HCT116 (cell line): Measurements from ENCODE around the gene ENPP3.

Experiments used
- CEBPB ChIP-seq: IDR thresholded peaks from 2 replicates; pipeline ENCODE4 v1.6.1; 2012; ENCODE audit warnings: low read depth
- EZH2phosphoT487 ChIP-seq: fragments of 200-600 bp; IDR thresholded peaks from 2 replicates; pipeline ENCODE4 v1.6.1; 2018; ENCODE audit warnings: antibody characterized with exemption, borderline replicate concordance
- MAX ChIP-seq: IDR thresholded peaks from 2 replicates; pipeline ENCODE4 v1.6.1; 2012
- POLR2A ChIP-seq: IDR thresholded peaks from 2 replicates; pipeline ENCODE4 v1.7.0; 2011; ENCODE audit warnings: borderline replicate concordance; ENCODE audit not compliant: insufficient read depth, insufficient read length; ENCODE audit errors: extremely low read depth
- POLR2AphosphoS5 ChIP-seq: IDR thresholded peaks from 2 replicates; pipeline ENCODE4 v1.6.1; 2011; ENCODE audit warnings: mild to moderate bottlenecking, low read depth, low read length, moderate library complexity
- RAD21 ChIP-seq: IDR thresholded peaks from 2 replicates; pipeline ENCODE4 v1.6.1; 2012; ENCODE audit warnings: low read depth, mild to moderate bottlenecking
- TCF7L2 ChIP-seq: IDR thresholded peaks from 2 replicates; pipeline ENCODE4 v1.7.0; 2011; ENCODE audit warnings: borderline replicate concordance, inconsistent platforms; ENCODE audit not compliant: insufficient read depth, insufficient read length; ENCODE audit errors: extremely low read depth
- ZBTB33 ChIP-seq: IDR thresholded peaks from 2 replicates; pipeline ENCODE4 v1.6.1; 2011; ENCODE audit warnings: mild to moderate bottlenecking, low read length, moderate library complexity; ENCODE audit not compliant: insufficient replicate concordance; ENCODE audit errors: extremely low read depth
- ZNF274 ChIP-seq: fragments of 200-500 bp; sonication (Bioruptor generic); IDR thresholded peaks from 2 replicates; pipeline ENCODE4 v1.6.1; 2014; ENCODE audit warnings: mild to moderate bottlenecking, low read depth, low read length, inconsistent platforms
- TF ChIP-seq, protein P1 (sequence below), 3 experiments: fragments of 200-600 bp in 1 of 3; sonication (generic) in 1 of 3; IDR thresholded peaks in 2 of 3; conservative IDR thresholded peaks in 1 of 3; 2 replicates each; pipeline ENCODE4 v1.5.1; 2012 to 2017; ENCODE audit warnings: low read depth in 2 of 3, low read length in 2 of 3, antibody characterized with exemption in 1 of 3, borderline replicate concordance in 1 of 3, control low read depth in 1 of 3, mild to moderate bottlenecking in 1 of 3, mixed read lengths in 1 of 3, mixed run types in 1 of 3, moderate library complexity in 1 of 3; ENCODE audit not compliant: insufficient read depth in 1 of 3

DNA sequence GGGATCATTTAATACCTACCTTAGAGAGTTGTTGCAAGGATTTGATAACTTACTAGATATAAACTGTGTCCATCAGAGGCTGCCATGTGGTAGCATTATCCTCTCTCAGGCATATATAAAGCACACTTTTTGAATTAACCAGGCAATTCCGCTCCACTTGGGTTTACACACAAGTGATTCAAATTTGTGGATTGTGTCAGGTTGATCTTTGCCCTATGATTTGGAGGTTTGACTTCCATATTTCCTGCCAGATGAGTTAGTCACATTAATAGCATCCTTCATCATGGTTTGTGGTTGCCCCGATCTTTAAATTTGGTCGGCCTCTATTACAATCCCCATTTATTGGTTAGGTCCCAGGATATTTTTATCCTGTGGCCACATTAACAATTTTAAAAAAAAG, 118.5 kb downstream of the ENPP3 start:
- TF ChIP-seq POLR2A = no peak
- no peak for TF ChIP-seq TCF7L2
- TF ChIP-seq EZH2phosphoT487 = no peak
- TF ChIP-seq, protein P1, sequence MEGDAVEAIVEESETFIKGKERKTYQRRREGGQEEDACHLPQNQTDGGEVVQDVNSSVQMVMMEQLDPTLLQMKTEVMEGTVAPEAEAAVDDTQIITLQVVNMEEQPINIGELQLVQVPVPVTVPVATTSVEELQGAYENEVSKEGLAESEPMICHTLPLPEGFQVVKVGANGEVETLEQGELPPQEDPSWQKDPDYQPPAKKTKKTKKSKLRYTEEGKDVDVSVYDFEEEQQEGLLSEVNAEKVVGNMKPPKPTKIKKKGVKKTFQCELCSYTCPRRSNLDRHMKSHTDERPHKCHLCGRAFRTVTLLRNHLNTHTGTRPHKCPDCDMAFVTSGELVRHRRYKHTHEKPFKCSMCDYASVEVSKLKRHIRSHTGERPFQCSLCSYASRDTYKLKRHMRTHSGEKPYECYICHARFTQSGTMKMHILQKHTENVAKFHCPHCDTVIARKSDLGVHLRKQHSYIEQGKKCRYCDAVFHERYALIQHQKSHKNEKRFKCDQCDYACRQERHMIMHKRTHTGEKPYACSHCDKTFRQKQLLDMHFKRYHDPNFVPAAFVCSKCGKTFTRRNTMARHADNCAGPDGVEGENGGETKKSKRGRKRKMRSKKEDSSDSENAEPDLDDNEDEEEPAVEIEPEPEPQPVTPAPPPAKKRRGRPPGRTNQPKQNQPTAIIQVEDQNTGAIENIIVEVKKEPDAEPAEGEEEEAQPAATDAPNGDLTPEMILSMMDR (IDR thresholded peaks at IDR 0.05 in 2 of 3, conservative IDR thresholded peaks at IDR 0.05 in 1 of 3; ENCODE audit: borderline replicate concordance in 1 of 3, insufficient read depth in 1 of 3, low read depth in 2 of 3, low read length in 2 of 3) = no peak
- no peak for TF ChIP-seq ZNF274
- no peak for TF ChIP-seq CEBPB
- no peak for TF ChIP-seq POLR2AphosphoS5
- TF ChIP-seq MAX = no peak
- no peak for TF ChIP-seq ZBTB33
- no peak for TF ChIP-seq RAD21
